Endothelial cell of umbilical vein (primary cell): ENCODE results near the gene MARCHF11.

ENCODE experiments used
- EZH2 ChIP-seq: IDR thresholded peaks from 2 replicates; pipeline ENCODE4 v1.6.1; 2012; ENCODE audit warnings: borderline replicate concordance, low read depth, mild to moderate bottlenecking, moderate library complexity, low read length, inconsistent platforms; ENCODE audit not compliant: severe bottlenecking
- POLR2A ChIP-seq: IDR thresholded peaks from 2 replicates; pipeline ENCODE4 v1.6.1; 2012; ENCODE audit warnings: low read depth, mild to moderate bottlenecking, control low read depth, low read length
- POLR2AphosphoS5 ChIP-seq: IDR thresholded peaks from 2 replicates; pipeline ENCODE4 v1.6.1; 2012; ENCODE audit warnings: low read depth, mild to moderate bottlenecking, control low read depth, low read length, moderate library complexity; ENCODE audit not compliant: insufficient read depth
- TF ChIP-seq, protein P1 (sequence below), 2 donors: IDR thresholded peaks; 1 replicate in 1 of 2; 2 replicates in 1 of 2; pipeline ENCODE4 v1.5.1; 2011; ENCODE audit warnings: low read length in 2 of 2, mild to moderate bottlenecking in 2 of 2, moderate library complexity in 2 of 2, control low read depth in 1 of 2, inconsistent platforms in 1 of 2, low read depth in 1 of 2; ENCODE audit not compliant: insufficient read depth in 1 of 2; ENCODE audit errors: extremely low read depth in 1 of 2

GRCh38 chr5:16104961-16105360 lies 74.6 kb downstream of the MARCHF11 start:
- TF ChIP-seq, protein P1, sequence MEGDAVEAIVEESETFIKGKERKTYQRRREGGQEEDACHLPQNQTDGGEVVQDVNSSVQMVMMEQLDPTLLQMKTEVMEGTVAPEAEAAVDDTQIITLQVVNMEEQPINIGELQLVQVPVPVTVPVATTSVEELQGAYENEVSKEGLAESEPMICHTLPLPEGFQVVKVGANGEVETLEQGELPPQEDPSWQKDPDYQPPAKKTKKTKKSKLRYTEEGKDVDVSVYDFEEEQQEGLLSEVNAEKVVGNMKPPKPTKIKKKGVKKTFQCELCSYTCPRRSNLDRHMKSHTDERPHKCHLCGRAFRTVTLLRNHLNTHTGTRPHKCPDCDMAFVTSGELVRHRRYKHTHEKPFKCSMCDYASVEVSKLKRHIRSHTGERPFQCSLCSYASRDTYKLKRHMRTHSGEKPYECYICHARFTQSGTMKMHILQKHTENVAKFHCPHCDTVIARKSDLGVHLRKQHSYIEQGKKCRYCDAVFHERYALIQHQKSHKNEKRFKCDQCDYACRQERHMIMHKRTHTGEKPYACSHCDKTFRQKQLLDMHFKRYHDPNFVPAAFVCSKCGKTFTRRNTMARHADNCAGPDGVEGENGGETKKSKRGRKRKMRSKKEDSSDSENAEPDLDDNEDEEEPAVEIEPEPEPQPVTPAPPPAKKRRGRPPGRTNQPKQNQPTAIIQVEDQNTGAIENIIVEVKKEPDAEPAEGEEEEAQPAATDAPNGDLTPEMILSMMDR (IDR thresholded peaks at IDR 0.05; ENCODE audit: extremely low read depth in 1 of 2, insufficient read depth in 1 of 2, low read depth in 1 of 2, low read length in 2 of 2) = no peak
- TF ChIP-seq EZH2 (no peak), POLR2A (no peak), POLR2AphosphoS5 (no peak)
